ENCODE measurements around the gene TSHZ2. TPM values are rescaled to one million over a fixed set of nuclear protein-coding genes. Genes with fewer than 3 reads are reported as not detected.

Gene TSHZ2
- total RNA-seq, 1 donor = 3.6 TPM

- Histone ChIP-seq H3K9me3 (ENCODE audit: low read depth, low read length) (no peaks in the 10 kb centered on the region), H3K36me3 (ENCODE audit: insufficient read depth, low read length) (no peaks in the 10 kb centered on the region), H4K20me1 (ENCODE audit: insufficient read depth, low read length) (no peaks in the 10 kb centered on the region), H3K27me3 (ENCODE audit: insufficient read depth, low read length) (no peaks in the 10 kb centered on the region), H3K27ac (ENCODE audit: low read depth, low read length) (no peak overlapping the region), H3K4me1 (ENCODE audit: insufficient read depth, low read length) (no peaks in the 10 kb centered on the region), H3K4me2 (ENCODE audit: insufficient read depth, low read length) (no peak overlapping the region), H3K4me3 (ENCODE audit: insufficient read depth, low read length) (no peak overlapping the region), H3K79me2 (ENCODE audit: insufficient read depth, low read length) (no peaks in the 10 kb centered on the region), H2AFZ (ENCODE audit: low read length) (no peak overlapping the region)
- TF ChIP-seq, protein P1, sequence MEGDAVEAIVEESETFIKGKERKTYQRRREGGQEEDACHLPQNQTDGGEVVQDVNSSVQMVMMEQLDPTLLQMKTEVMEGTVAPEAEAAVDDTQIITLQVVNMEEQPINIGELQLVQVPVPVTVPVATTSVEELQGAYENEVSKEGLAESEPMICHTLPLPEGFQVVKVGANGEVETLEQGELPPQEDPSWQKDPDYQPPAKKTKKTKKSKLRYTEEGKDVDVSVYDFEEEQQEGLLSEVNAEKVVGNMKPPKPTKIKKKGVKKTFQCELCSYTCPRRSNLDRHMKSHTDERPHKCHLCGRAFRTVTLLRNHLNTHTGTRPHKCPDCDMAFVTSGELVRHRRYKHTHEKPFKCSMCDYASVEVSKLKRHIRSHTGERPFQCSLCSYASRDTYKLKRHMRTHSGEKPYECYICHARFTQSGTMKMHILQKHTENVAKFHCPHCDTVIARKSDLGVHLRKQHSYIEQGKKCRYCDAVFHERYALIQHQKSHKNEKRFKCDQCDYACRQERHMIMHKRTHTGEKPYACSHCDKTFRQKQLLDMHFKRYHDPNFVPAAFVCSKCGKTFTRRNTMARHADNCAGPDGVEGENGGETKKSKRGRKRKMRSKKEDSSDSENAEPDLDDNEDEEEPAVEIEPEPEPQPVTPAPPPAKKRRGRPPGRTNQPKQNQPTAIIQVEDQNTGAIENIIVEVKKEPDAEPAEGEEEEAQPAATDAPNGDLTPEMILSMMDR (IDR thresholded peaks at IDR 0.05; ENCODE audit: extremely low read depth, low read depth, low read length) = no peak
- no peak for DNase-seq (ENCODE audit: insufficient read length, low spot score, missing footprints)
These were observed 525.1 kb downstream of the TSHZ2 start for GRCh38 chr20:53497246-53497645.

DNA sequence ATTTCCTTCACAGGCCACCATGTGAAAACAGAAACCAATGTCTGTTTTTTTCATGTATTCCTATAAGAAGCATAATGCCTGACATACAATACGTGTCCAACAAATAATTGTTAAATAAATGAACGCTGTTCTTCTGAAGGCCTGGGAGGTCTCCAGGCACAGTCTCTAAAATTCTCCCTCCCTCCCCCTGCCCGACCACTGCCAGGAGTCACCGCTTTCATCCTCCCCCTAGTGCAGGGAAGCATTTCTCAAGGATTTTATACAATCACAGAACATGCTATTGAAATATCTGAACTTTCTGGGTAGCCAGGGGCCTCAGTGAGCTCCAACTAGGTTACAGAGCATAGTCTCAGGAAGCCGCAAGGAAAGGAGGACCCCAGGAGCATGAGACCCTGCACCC, 526.2 kb downstream of the TSHZ2 start:
- TF ChIP-seq, protein P1 (IDR thresholded peaks at IDR 0.05; ENCODE audit: extremely low read depth, low read depth, low read length) = no peak
- Histone ChIP-seq H3K79me2 (ENCODE audit: insufficient read depth, low read length) (no peaks in the 10 kb centered on the region), H3K4me1 (ENCODE audit: insufficient read depth, low read length) (no peaks in the 10 kb centered on the region)

DNA sequence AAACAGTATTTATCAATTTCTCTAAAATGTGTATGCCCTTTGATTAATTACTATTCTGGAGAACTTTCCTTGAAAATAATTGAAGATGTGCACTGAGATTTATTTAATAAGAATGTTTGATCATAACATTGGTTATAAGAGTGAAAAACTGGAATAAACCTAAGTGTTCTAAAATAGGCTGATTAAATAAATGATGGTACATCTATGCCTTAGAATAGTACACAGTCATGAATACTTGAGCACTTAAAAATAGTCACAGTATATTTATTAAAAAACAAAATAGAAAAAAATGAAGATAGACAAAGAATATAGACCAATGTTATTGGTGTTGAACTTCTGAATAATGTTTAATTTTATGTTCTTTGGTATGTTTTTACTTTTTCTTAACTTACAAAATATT, 528.5 kb downstream of the TSHZ2 start:
- no peak overlapping the region for H3K27ac ChIP-seq (ENCODE audit: low read depth, low read length)
- no peak overlapping the region for H3K4me3 ChIP-seq (ENCODE audit: insufficient read depth, low read length)
- TF ChIP-seq, protein P1 (IDR thresholded peaks at IDR 0.05; ENCODE audit: extremely low read depth, low read depth, low read length) = no peak
- H3K4me2 ChIP-seq (ENCODE audit: insufficient read depth, low read length) = no peak overlapping the region
- H3K36me3 ChIP-seq (ENCODE audit: insufficient read depth, low read length) = no peaks in the 10 kb centered on the region
- H3K9me3 ChIP-seq (ENCODE audit: low read depth, low read length) = no peaks in the 10 kb centered on the region
- no peaks in the 10 kb centered on the region for H3K4me1 ChIP-seq (ENCODE audit: insufficient read depth, low read length)
- H3K27me3 ChIP-seq (ENCODE audit: insufficient read depth, low read length) = no peaks in the 10 kb centered on the region
- no peaks in the 10 kb centered on the region for H4K20me1 ChIP-seq (ENCODE audit: insufficient read depth, low read length)
- no peak overlapping the region for H2AFZ ChIP-seq (ENCODE audit: low read length)
- H3K79me2 ChIP-seq (ENCODE audit: insufficient read depth, low read length) = no peaks in the 10 kb centered on the region
- DNase-seq (ENCODE audit: insufficient read length, low spot score, missing footprints) = no peak

More for the DNA sequence above, 526.2 kb downstream of the TSHZ2 start:
- H3K36me3 ChIP-seq (ENCODE audit: insufficient read depth, low read length) = no peaks in the 10 kb centered on the region
- no peaks in the 10 kb centered on the region for H3K27me3 ChIP-seq (ENCODE audit: insufficient read depth, low read length)
- no peak for DNase-seq (ENCODE audit: insufficient read length, low spot score, missing footprints)
- H3K4me2 ChIP-seq (ENCODE audit: insufficient read depth, low read length) = no peak overlapping the region
- no peak overlapping the region for H3K27ac ChIP-seq (ENCODE audit: low read depth, low read length)
- H3K4me3 ChIP-seq (ENCODE audit: insufficient read depth, low read length) = no peak overlapping the region
- no peaks in the 10 kb centered on the region for H3K9me3 ChIP-seq (ENCODE audit: low read depth, low read length)
- H4K20me1 ChIP-seq (ENCODE audit: insufficient read depth, low read length) = no peaks in the 10 kb centered on the region
- H2AFZ ChIP-seq (ENCODE audit: low read length) = no peak overlapping the region

GRCh38 chr20:53502820-53503219, 530.7 kb downstream of the TSHZ2 start:
- Histone ChIP-seq H2AFZ (ENCODE audit: low read length) (no peak overlapping the region), H3K79me2 (ENCODE audit: insufficient read depth, low read length) (no peaks in the 10 kb centered on the region), H4K20me1 (ENCODE audit: insufficient read depth, low read length) (no peaks in the 10 kb centered on the region), H3K36me3 (ENCODE audit: insufficient read depth, low read length) (no peaks in the 10 kb centered on the region), H3K4me2 (ENCODE audit: insufficient read depth, low read length) (no peak overlapping the region), H3K27me3 (ENCODE audit: insufficient read depth, low read length) (no peaks in the 10 kb centered on the region), H3K27ac (ENCODE audit: low read depth, low read length) (no peak overlapping the region), H3K4me3 (ENCODE audit: insufficient read depth, low read length) (no peak overlapping the region), H3K4me1 (ENCODE audit: insufficient read depth, low read length) (no peaks in the 10 kb centered on the region), H3K9me3 (ENCODE audit: low read depth, low read length) (no peaks in the 10 kb centered on the region)
- TF ChIP-seq, protein P1 (IDR thresholded peaks at IDR 0.05; ENCODE audit: extremely low read depth, low read depth, low read length) = no peak
- DNase-seq (ENCODE audit: insufficient read length, low spot score, missing footprints) = no peak
